Ishikawa (cell line): ENCODE measurements around the gene ADGRF3.

Experiments
- CEBPB ChIP-seq: IDR thresholded peaks from 2 replicates; pipeline ENCODE4 v1.6.1; 2012
- CREB1 ChIP-seq: IDR thresholded peaks from 2 replicates; pipeline ENCODE4 v1.6.1; 2012; ENCODE audit warnings: low read depth
- EP300 ChIP-seq: IDR thresholded peaks from 2 replicates; pipeline ENCODE4 v1.6.1; 2012; ENCODE audit warnings: borderline replicate concordance
- FOXM1 ChIP-seq: IDR thresholded peaks from 2 replicates; pipeline ENCODE4 v1.6.1; 2012; ENCODE audit warnings: low read depth, borderline replicate concordance
- RAD21 ChIP-seq: IDR thresholded peaks from 2 replicates; pipeline ENCODE4 v1.6.1; 2012; ENCODE audit warnings: low read depth
- TF ChIP-seq, protein P1 (sequence below): IDR thresholded peaks from 2 replicates; pipeline ENCODE4 v1.6.1; 2012
- TF ChIP-seq, protein P2 (sequence below): IDR thresholded peaks from 2 replicates; pipeline ENCODE4 v1.6.1; 2012

DNA sequence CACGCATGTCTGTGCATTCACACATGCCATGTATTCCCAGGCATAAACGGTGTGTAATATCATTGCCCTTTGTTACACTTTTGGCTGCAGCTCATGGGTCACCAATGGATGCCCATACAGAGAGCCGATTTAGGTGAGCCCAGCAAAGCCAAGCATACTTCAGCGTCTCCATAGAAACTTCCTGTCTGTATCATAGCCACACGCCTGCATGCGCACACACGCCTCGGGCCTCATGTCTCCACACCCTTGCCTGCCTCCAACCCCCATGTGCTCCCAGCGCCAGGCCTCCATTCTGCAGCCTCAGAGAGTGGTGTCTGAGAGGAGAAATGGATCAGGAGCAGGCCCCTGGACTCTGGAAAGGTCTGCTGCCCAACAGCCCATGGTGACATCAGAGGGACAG lies 34.1 kb downstream of the ADGRF3 start:
- TF ChIP-seq RAD21, result no peak
- TF ChIP-seq, protein P1, sequence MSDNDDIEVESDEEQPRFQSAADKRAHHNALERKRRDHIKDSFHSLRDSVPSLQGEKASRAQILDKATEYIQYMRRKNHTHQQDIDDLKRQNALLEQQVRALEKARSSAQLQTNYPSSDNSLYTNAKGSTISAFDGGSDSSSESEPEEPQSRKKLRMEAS, result no peak
- no peak for TF ChIP-seq EP300
- TF ChIP-seq FOXM1, result no peak
- TF ChIP-seq CEBPB, result no peak
- no peak for TF ChIP-seq CREB1
- TF ChIP-seq, protein P2, sequence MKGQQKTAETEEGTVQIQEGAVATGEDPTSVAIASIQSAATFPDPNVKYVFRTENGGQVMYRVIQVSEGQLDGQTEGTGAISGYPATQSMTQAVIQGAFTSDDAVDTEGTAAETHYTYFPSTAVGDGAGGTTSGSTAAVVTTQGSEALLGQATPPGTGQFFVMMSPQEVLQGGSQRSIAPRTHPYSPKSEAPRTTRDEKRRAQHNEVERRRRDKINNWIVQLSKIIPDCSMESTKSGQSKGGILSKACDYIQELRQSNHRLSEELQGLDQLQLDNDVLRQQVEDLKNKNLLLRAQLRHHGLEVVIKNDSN, result no peak
